PC-9 (cell line): ENCODE data around the gene ACSF2.

ENCODE experiments used
- EZH2 ChIP-seq: fragments of 200-600 bp; sonication (generic); IDR thresholded peaks from 2 replicates; pipeline ENCODE4 v1.8.0; 2017; ENCODE audit warnings: antibody characterized with exemption, low read depth
- TF ChIP-seq, protein P1 (sequence below): fragments of 200-600 bp; sonication (generic); conservative IDR thresholded peaks from 2 replicates; pipeline ENCODE4 v1.6.1; 2017; ENCODE audit warnings: mixed run types, antibody characterized with exemption, mild to moderate bottlenecking, moderate library complexity

DNA sequence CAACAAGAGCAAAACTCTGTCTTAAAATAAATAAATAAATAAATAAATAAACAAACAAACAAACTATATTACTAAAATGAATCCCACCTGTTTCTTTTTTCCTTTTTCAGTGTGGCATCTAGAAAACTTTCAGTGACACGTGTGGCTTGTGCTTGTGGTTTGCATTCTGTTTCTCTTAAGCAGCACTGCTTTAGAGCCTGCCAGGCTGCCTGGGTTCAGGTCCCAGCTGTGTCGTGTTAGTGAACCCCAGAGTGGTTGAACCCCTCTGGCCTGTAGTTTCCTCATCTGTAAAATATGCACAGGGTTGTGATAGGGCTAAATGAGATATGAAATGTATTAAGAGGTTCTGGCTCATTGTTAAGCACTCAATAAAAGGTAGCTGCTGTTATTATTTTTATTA, 94.5 kb downstream of the ACSF2 start:
- TF ChIP-seq, protein P1, sequence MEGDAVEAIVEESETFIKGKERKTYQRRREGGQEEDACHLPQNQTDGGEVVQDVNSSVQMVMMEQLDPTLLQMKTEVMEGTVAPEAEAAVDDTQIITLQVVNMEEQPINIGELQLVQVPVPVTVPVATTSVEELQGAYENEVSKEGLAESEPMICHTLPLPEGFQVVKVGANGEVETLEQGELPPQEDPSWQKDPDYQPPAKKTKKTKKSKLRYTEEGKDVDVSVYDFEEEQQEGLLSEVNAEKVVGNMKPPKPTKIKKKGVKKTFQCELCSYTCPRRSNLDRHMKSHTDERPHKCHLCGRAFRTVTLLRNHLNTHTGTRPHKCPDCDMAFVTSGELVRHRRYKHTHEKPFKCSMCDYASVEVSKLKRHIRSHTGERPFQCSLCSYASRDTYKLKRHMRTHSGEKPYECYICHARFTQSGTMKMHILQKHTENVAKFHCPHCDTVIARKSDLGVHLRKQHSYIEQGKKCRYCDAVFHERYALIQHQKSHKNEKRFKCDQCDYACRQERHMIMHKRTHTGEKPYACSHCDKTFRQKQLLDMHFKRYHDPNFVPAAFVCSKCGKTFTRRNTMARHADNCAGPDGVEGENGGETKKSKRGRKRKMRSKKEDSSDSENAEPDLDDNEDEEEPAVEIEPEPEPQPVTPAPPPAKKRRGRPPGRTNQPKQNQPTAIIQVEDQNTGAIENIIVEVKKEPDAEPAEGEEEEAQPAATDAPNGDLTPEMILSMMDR, result no peak
- TF ChIP-seq EZH2, result no peak
